GM12874 (cell line): ENCODE measurements around the gene LAMA3.

ENCODE experiments used
- CTCF ChIP-seq: IDR thresholded peaks from 2 replicates; pipeline ENCODE4 v1.5.1; 2011; ENCODE audit warnings: low read depth, mild to moderate bottlenecking, control low read depth, low read length, moderate library complexity; ENCODE audit not compliant: insufficient read depth

Gene LAMA3

DNA sequence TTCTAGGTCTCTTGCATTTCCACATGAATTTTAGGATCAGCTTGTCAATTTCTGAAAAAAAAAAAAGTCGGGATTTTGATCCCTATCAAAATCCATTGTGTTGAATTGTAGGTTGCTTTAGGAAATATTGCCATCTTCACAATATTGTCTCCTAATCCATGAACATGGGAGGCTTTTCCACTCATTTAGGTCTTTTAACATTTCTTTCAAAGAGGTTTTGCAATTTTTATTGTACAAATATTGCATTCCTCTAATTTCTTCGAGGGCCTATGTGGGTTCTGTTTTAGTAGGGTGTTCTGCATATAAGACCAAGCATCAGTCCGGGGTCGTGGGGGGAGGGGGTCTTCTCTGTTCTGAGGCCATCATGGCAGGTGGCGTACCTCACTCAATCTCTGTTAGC, 725 bp upstream of the LAMA3 start:
- TF ChIP-seq CTCF, result no peak

DNA sequence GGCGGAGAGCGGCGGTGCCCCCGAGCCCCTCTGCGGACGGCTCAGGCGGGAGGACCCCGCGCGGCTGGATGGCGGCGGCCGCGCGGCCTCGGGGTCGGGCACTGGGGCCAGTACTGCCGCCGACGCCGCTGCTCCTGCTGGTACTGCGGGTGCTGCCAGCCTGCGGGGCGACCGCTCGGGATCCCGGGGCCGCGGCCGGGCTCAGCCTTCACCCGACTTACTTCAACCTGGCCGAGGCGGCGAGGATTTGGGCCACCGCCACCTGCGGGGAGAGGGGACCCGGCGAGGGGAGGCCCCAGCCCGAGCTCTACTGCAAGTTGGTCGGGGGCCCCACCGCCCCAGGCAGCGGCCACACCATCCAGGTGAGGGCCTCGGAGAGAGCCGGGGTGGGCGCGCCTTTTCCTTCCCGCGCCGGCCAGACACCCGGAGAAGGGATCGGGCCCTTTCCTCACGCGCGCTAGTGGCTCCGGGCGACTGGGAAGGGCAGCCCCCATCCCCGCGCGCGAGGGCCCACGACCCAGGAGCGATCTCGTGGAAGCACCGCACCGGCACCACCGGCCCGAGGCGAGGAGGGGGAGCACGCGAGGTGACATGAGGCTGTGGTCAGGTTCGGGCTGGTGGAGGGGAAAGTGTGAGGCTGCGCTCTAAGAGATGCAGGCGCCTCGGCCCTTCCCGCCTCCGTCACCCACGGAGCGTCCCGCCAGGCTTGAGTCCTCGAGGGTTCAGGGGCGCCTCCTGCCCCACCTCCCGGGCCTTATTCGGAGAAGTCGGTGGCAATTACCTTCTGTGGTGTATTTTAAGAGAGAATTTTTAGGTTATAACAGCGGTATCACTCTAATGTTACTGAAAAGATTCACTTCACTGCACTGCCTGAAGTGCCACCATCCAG, 607 bp downstream of the LAMA3 start:
- no peak for TF ChIP-seq CTCF

DNA sequence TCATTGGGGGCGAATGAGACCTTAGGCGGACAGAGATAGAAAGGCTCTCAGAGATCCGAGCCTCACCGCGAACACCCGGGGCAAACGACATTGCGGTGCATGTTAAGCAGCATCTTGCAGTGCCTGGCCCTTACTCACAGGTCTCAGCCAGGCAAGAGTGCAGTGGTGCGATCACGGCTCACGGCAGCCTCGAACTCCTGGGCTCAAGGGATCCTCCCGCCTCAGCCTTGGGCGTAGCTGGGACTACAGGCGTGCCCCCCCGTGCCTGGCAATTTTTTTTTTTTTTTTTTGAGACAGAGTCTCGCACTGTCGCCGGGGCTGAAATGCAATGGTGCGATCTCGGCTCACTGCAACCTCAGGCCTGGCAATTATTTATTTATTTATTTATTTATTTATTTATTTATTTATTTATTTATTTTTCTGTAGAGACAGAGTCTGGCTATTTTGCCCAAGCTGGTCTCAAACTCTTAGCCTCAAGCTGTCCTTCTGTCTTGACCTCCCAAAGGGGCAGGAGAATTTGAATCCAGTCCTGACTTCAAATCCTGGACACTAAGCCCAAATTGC, 1.3 kb downstream of the LAMA3 start:
- no peak for TF ChIP-seq CTCF

DNA sequence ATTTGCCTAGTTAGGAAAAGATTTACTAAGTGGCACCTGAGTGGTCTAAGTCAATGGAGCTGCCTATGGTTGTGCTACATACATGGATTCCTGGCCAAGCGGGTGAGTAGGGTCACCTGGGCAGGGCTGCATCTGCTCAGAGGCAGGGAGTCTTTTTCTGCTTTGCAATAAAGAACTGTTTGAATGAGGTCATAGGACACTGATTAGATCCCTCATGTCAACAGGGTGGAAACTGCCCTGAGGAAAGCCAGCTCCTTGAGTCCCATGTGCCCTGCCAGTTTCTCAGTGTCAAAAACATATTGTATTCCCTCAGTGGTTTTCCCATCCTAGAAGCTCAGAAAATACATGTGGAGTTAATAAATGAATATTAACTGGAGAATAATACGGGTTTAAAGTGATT, 4.6 kb downstream of the LAMA3 start:
- no peak for TF ChIP-seq CTCF

- TF ChIP-seq CTCF, result no peak
Observed at GRCh38 chr18:23694637-23695430, 5.6 kb downstream of the LAMA3 start.

GRCh38 chr18:23701017-23701416, 11.8 kb downstream of the LAMA3 start:
- no peak for TF ChIP-seq CTCF

GRCh38 chr18:23701544-23702064, 12.4 kb downstream of the LAMA3 start:
- TF ChIP-seq CTCF, result no peak
